GM21737 (cell line): ENCODE results near the gene CRACDL.
"Not testable (repeated sequence)": the region's sequence is repeated elsewhere in the genome, so short reads cannot be mapped to it uniquely, and the experiment has no call there.

Source experiments
- ATAC-seq: cut with Tn5 transposase; IDR thresholded peaks from one replicate; pipeline ENCODE4 v1.9.1; 2021; ENCODE audit warnings: mild to moderate bottlenecking, moderate library complexity; ENCODE audit not compliant: unreplicated experiment

The CRACDL gene

GRCh38 chr2:98886066-98886554 is 49.9 kb downstream of the CRACDL start:
- no peak for ATAC-seq

- ATAC-seq = no peak
These were observed 51.4 kb downstream of the CRACDL start for GRCh38 chr2:98884658-98885057.

GRCh38 chr2:98883780-98884211 is 52.2 kb downstream of the CRACDL start:
- no peak for ATAC-seq

GRCh38 chr2:98882971-98883779 is 52.9 kb downstream of the CRACDL start:
- no peak for ATAC-seq

- no peak for ATAC-seq
These were observed 53.7 kb downstream of the CRACDL start for GRCh38 chr2:98882368-98882767.

- ATAC-seq = no peak
These were observed 54.8 kb downstream of the CRACDL start for GRCh38 chr2:98881153-98881650.

GRCh38 chr2:98880266-98881152 is 55.5 kb downstream of the CRACDL start:
- ATAC-seq = no peak

GRCh38 chr2:98877658-98878057 is 58.4 kb downstream of the CRACDL start:
- not testable (repeated sequence) for ATAC-seq

GRCh38 chr2:98876741-98877140 is 59.3 kb downstream of the CRACDL start:
- ATAC-seq = no peak

- no peak for ATAC-seq
These were observed 60.3 kb downstream of the CRACDL start for GRCh38 chr2:98875746-98876145.

- ATAC-seq = no peak
These were observed 60.8 kb downstream of the CRACDL start for GRCh38 chr2:98875081-98875728.

- no peak for ATAC-seq
These were observed 61.8 kb downstream of the CRACDL start for GRCh38 chr2:98874186-98874689.

GRCh38 chr2:98872526-98872925 is 63.5 kb downstream of the CRACDL start:
- no peak for ATAC-seq

- ATAC-seq = no peak
These were observed 64.5 kb downstream of the CRACDL start for GRCh38 chr2:98871506-98871905.

- no peak for ATAC-seq
These were observed 65.4 kb downstream of the CRACDL start for GRCh38 chr2:98870516-98871158.

- ATAC-seq = no peak
These were observed 66.2 kb downstream of the CRACDL start for GRCh38 chr2:98869870-98870269.

GRCh38 chr2:98869272-98869641 is 66.8 kb downstream of the CRACDL start:
- ATAC-seq = no peak

- ATAC-seq = no peak
These were observed 67.3 kb downstream of the CRACDL start for GRCh38 chr2:98868548-98869271.

- ATAC-seq = no peak
These were observed 68.3 kb downstream of the CRACDL start for GRCh38 chr2:98867539-98868309.
